Ovary (tissue), 3 donors: ENCODE data around the gene PKN2.
"Not testable (repeated sequence)": the region's sequence is repeated elsewhere in the genome, so short reads cannot be mapped to it uniquely, and the experiment has no call there.

ENCODE experiments used
- CTCF ChIP-seq, 3 donors: fragments of 450-650 bp in 2 of 3; fragments of 200-600 bp in 1 of 3; IDR thresholded peaks; one replicate each; pipeline versions ENCODE4 v1.5.1 to v1.8.0; 2016 to 2022; ENCODE audit warnings: antibody characterized with exemption in 3 of 3, mild to moderate bottlenecking in 1 of 3
- POLR2A ChIP-seq: fragments of 450-650 bp; IDR thresholded peaks from one replicate; pipeline ENCODE4 v1.6.1; 2017; ENCODE audit warnings: antibody characterized with exemption, mild to moderate bottlenecking, moderate library complexity
- donor health status: DM: no; HTN: no; CAD: no.

GRCh38 chr1:88869644-88870043, 185.6 kb downstream of the PKN2 start:
- not testable (repeated sequence) for TF ChIP-seq POLR2A; CTCF (IDR thresholded peaks at IDR 0.05)
